CD14-positive monocyte (primary cell): ENCODE results near the gene SPRR2E. TPM values are rescaled to one million over a fixed set of nuclear protein-coding genes. Genes with fewer than 3 reads are reported as not detected.

Experiments used
- DNase-seq, 3 donors: peaks; one replicate each; pipeline ENCODE4 v3.0.0-alpha.2; 2011 to 2022
- H2AFZ ChIP-seq: 2 replicates; pipeline ENCODE4 v1.6.0; 2012; ENCODE audit warnings: mild to moderate bottlenecking, low read depth, low read length, inconsistent platforms; ENCODE audit not compliant: insufficient read depth, poor library complexity, severe bottlenecking
- H3K27ac ChIP-seq, 2 donors: 1 replicate in 1 of 2; 2 replicates in 1 of 2; pipeline ENCODE4 v1.5.1; 2012 to 2013; ENCODE audit warnings: low read length in 2 of 2, control low read depth in 1 of 2, inconsistent platforms in 1 of 2, low read depth in 1 of 2, mild to moderate bottlenecking in 1 of 2
- H3K27me3 ChIP-seq, 2 donors: one replicate each; pipeline versions ENCODE4 v1.6.0 to v1.6.1; 2011 to 2013; ENCODE audit warnings: low read length in 2 of 2; ENCODE audit not compliant: control insufficient read depth in 2 of 2, insufficient read depth in 2 of 2
- H3K36me3 ChIP-seq, 2 donors: replicated peaks in 1 of 2; 1 replicate in 1 of 2; 2 replicates in 1 of 2; pipeline versions ENCODE4 v1.5.1 to v1.6.1; 2012 to 2013; ENCODE audit warnings: low read length in 2 of 2, control low read depth in 1 of 2, inconsistent platforms in 1 of 2, mild to moderate bottlenecking in 1 of 2; ENCODE audit not compliant: insufficient read depth in 2 of 2, control insufficient read depth in 1 of 2
- H3K4me1 ChIP-seq, 2 donors: 1 replicate in 1 of 2; 2 replicates in 1 of 2; pipeline versions ENCODE4 v1.5.1 to v1.6.1; 2012 to 2013; ENCODE audit warnings: low read length in 2 of 2, control low read depth in 1 of 2, inconsistent platforms in 1 of 2, mild to moderate bottlenecking in 1 of 2, moderate library complexity in 1 of 2; ENCODE audit not compliant: insufficient read depth in 2 of 2, control insufficient read depth in 1 of 2
- H3K4me2 ChIP-seq: replicated peaks from 2 replicates; pipeline ENCODE3; 2012; ENCODE audit warnings: low read length, moderate library complexity, mild to moderate bottlenecking; ENCODE audit not compliant: poor library complexity, severe bottlenecking; ENCODE audit errors: extremely low read depth
- H3K4me3 ChIP-seq, 3 experiments: fragments of 200-600 bp in 1 of 3; sonication (generic) in 1 of 3; replicated peaks in 1 of 3; 1 replicate in 2 of 3; 2 replicates in 1 of 3; pipeline ENCODE4 v1.5.1; 2011 to 2013; ENCODE audit warnings: low read length in 3 of 3, mild to moderate bottlenecking in 3 of 3, control low read depth in 2 of 3, low read depth in 2 of 3, inconsistent platforms in 1 of 3, moderate library complexity in 1 of 3
- H3K79me2 ChIP-seq: 2 replicates; pipeline ENCODE4 v1.6.0; 2012; ENCODE audit warnings: mild to moderate bottlenecking, control low read depth, inconsistent platforms, low read length, moderate library complexity; ENCODE audit not compliant: insufficient read depth
- H3K9ac ChIP-seq: 2 replicates; pipeline ENCODE4 v1.6.0; 2017; ENCODE audit warnings: low read length, mild to moderate bottlenecking; ENCODE audit not compliant: insufficient read depth, poor library complexity, severe bottlenecking
- H3K9me3 ChIP-seq, 2 donors: replicated peaks in 1 of 2; 1 replicate in 1 of 2; 2 replicates in 1 of 2; pipeline versions ENCODE4 v1.5.1 to v1.6.1; 2012 to 2013; ENCODE audit warnings: low read length in 2 of 2, control low read depth in 1 of 2; ENCODE audit not compliant: control insufficient read depth in 1 of 2, insufficient read depth in 1 of 2
- H4K20me1 ChIP-seq: 2 replicates; pipeline ENCODE4 v1.6.0; 2012; ENCODE audit warnings: mild to moderate bottlenecking, low read length, control low read depth, moderate library complexity; ENCODE audit not compliant: insufficient read depth
- H3K27ac Mint-ChIP-seq, 7 donors: one replicate each; pipeline ENCODE4 v1.8.0; 2020; ENCODE audit warnings: mild to moderate bottlenecking in 7 of 7, mixed read lengths in 7 of 7, moderate library complexity in 6 of 7, inconsistent platforms in 2 of 7
- H3K27me3 Mint-ChIP-seq, 3 donors: one replicate each; pipeline ENCODE4 v1.8.0; 2021 to 2022; ENCODE audit warnings: low read depth in 3 of 3, mild to moderate bottlenecking in 3 of 3, mixed read lengths in 3 of 3, moderate library complexity in 3 of 3, inconsistent platforms in 1 of 3
- H3K36me3 Mint-ChIP-seq, 2 donors: one replicate each; pipeline ENCODE4 v1.8.0; 2020; ENCODE audit warnings: mixed read lengths in 2 of 2, inconsistent platforms in 1 of 2, mild to moderate bottlenecking in 1 of 2
- H3K4me1 Mint-ChIP-seq: one replicate; pipeline ENCODE4 v1.8.0; 2020; ENCODE audit warnings: mild to moderate bottlenecking, mixed read lengths
- H3K4me3 Mint-ChIP-seq, 2 donors: one replicate each; pipeline ENCODE4 v1.8.0; 2020; ENCODE audit warnings: mild to moderate bottlenecking in 2 of 2, mixed read lengths in 2 of 2, moderate library complexity in 1 of 2
- H3K9me3 Mint-ChIP-seq, 7 donors: one replicate each; pipeline ENCODE4 v1.8.0; 2020 to 2022; ENCODE audit warnings: mixed read lengths in 7 of 7, mild to moderate bottlenecking in 6 of 7, moderate library complexity in 6 of 7, inconsistent platforms in 2 of 7
- CTCF ChIP-seq: fragments of 200-600 bp; IDR thresholded peaks from one replicate; pipeline ENCODE4 v1.8.0; 2022; ENCODE audit warnings: antibody characterized with exemption, mild to moderate bottlenecking
- WGBS: methylation state at CpG from one replicate; pipeline ENCODE4 v1.1.5; 2013; ENCODE audit warnings: missing lambda C conversion rate; ENCODE audit not compliant: insufficient coverage; 5-methylcytosine and 5-hydroxymethylcytosine counted together
- intact Hi-C, 2 donors: fragments of 100-400 bp; cut with micrococcal nuclease; formaldehyde crosslinking; loops; one replicate each; pipeline versions ENCODE4 v1.15.0 to v1.15.1; 2023
- polyA plus RNA-seq, 3 donors: library from polyadenylated mRNA; depleted of rRNA in 1 of 3; unstranded in 2 of 3; stranded (reverse) in 1 of 3; fragments of 300-500 nt in 2 of 3; fragments of >200 nt in 1 of 3; fragmentation: Illumina TruSeq in 2 of 3; gene quantifications; 1 replicate in 2 of 3; 2 replicates in 1 of 3; pipeline ENCODE4 v1.2.3, GENCODE V29; 2012 to 2021

The SPRR2E gene
- polyA plus RNA-seq, 3 donors: not detected

GRCh38 chr1:153095764-153096163 is 1.4 kb upstream of the SPRR2E start:
- H3K4me2 ChIP-seq: no peak overlapping the region
- no peak overlapping the region for H2AFZ ChIP-seq
- H3K4me3 ChIP-seq: no peak overlapping the region
- H3K9me3 Mint-ChIP-seq: no peaks in the 10 kb centered on the region
- no peak for DNase-seq
- no peaks in the 10 kb centered on the region for H3K27me3 ChIP-seq
- H4K20me1 ChIP-seq: no peaks in the 10 kb centered on the region
- H3K27me3 Mint-ChIP-seq: peaks cover 2% of the 10 kb centered on the region in 3 donors
- H3K4me1 Mint-ChIP-seq: no peaks in the 10 kb centered on the region
- H3K27ac Mint-ChIP-seq: no peak overlapping the region
- H3K36me3 ChIP-seq: no peaks in the 10 kb centered on the region
- no peaks in the 10 kb centered on the region for H3K9me3 ChIP-seq
- H3K4me1 ChIP-seq: no peaks in the 10 kb centered on the region
- intact Hi-C loops: no loop called here
- H3K36me3 Mint-ChIP-seq: no peaks in the 10 kb centered on the region
- H3K9ac ChIP-seq: no peak overlapping the region
- no peak overlapping the region for H3K27ac ChIP-seq
- no peak overlapping the region for H3K4me3 Mint-ChIP-seq
- no peaks in the 10 kb centered on the region for H3K79me2 ChIP-seq
- no peak for TF ChIP-seq CTCF

- Histone ChIP-seq H2AFZ (no peak overlapping the region), H3K27ac (no peak overlapping the region), H3K9ac (no peak overlapping the region), H3K4me2 (no peak overlapping the region), H4K20me1 (no peaks in the 10 kb centered on the region), H3K9me3 (no peaks in the 10 kb centered on the region), H3K79me2 (no peaks in the 10 kb centered on the region), H3K4me1 (no peaks in the 10 kb centered on the region), H3K4me3 (no peak overlapping the region), H3K27me3 (no peaks in the 10 kb centered on the region), H3K36me3 (no peaks in the 10 kb centered on the region)
- 100% methylated on average over 1 of the region's 1 CpG for WGBS
- TF ChIP-seq CTCF: no peak
- Mint-ChIP-seq H3K36me3 (no peaks in the 10 kb centered on the region), H3K27ac (no peak overlapping the region), H3K4me1 (no peaks in the 10 kb centered on the region), H3K9me3 (peaks cover 0 to 6% (median 3%) of the 10 kb centered on the region in 7 donors), H3K4me3 (no peak overlapping the region), H3K27me3 (peaks cover 3 to 17% (median 5%) of the 10 kb centered on the region in 3 donors)
- intact Hi-C loops: no loop called here
- DNase-seq: no peak
These were observed 6.7 kb downstream of the SPRR2E start for GRCh38 chr1:153087652-153088051.
